Left ventricle myocardium inferior (tissue), 1 donor: ENCODE measurements around the gene DLEC1. TPM values are rescaled to one million over a fixed set of nuclear protein-coding genes. Genes with fewer than 3 reads are reported as not detected.

ENCODE experiments used
- DNase-seq: peaks from one replicate; pipeline ENCODE4 v3.0.0-alpha.2; 2020
- H3K27ac ChIP-seq: fragments of 200-600 bp; replicated peaks from 2 replicates; pipeline ENCODE4 v1.8.0; 2021
- H3K27me3 ChIP-seq: fragments of 200-600 bp; 2 replicates; pipeline ENCODE4 v1.8.0; 2021; ENCODE audit warnings: low read depth
- H3K36me3 ChIP-seq: fragments of 200-600 bp; 2 replicates; pipeline ENCODE4 v1.8.0; 2021
- H3K4me1 ChIP-seq: fragments of 200-600 bp; 2 replicates; pipeline ENCODE4 v1.8.0; 2021
- H3K4me3 ChIP-seq: fragments of 200-600 bp; 2 replicates; pipeline ENCODE4 v1.8.0; 2021; ENCODE audit warnings: mild to moderate bottlenecking, moderate library complexity
- H3K9me3 ChIP-seq: fragments of 200-600 bp; replicated peaks from 2 replicates; pipeline ENCODE4 v1.8.0; 2021
- intact Hi-C: fragments of 100-400 bp; cut with micrococcal nuclease; formaldehyde crosslinking; loops from one replicate; pipeline ENCODE4 v1.11.0; 2022
- total RNA-seq: library from RNA; stranded (reverse); fragmentation: NEBNext Ultra II Directional; extraction: Animal tissue kit (Norgen Biotek cat#: 25700); gene quantifications from one replicate; pipeline ENCODE4 v1.2.1, GENCODE V29; 2021
- TF ChIP-seq, protein P1 (sequence below): fragments of 200-600 bp; IDR thresholded peaks from 2 replicates; pipeline ENCODE4 v1.8.0; 2021; ENCODE audit warnings: antibody characterized with exemption, mild to moderate bottlenecking, borderline replicate concordance
- donor health status: DM: no; HTN: yes; CAD: no; lungs with severe emphysema.

Gene DLEC1
- total RNA-seq, 1 donor from 2014 or later = 0.08 TPM

DNA sequence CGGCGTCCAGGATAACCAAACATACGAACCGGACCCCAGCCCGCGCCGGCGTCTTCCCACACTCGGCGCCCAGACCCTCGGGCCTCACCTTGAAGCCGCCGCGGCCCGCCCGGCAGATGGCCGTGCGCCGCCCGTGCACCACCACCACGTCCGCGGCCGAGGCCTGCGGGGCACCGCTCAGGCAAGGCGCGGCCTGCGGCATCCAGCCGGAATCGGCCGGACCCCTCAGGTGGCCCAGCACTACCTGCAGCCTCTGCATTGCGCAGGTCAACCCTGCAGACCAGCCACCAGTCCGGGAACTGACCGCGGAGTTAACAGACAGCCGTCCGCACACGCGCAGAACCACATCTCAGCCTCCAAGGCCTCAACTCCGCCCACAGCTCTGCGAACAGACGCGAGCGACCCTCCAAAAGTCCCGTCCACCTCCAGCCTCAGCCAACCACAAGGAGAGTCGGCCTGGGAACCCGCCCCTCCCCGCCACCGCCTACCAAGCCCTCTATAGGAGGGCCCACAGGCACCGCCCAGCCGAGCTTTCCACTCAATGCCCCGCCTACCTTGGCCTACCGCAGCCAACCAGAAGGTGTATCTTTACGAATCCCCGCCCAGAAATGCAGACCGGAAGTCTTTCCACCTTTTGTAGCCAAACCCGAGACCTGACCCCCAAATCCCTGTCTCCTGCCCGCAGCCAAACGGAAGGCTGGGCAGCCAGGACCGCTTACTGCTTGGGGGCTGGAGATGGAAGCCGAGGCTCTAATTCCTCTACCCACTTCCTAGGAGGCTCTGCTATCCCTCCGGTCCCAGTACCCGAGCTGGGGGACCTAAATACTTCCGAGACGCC is 98.0 kb downstream of the DLEC1 start, which contains the start of gene ACAA1:
ACAA1 (minus strand) TSS at position 351 of the 838 bp plus-strand sequence; CDS start at position 259, 92 bp downstream.
- peaks cover 51% of the 10 kb centered on the region for H3K36me3 ChIP-seq
- peak within 1 kb of the TSS; percentile 98 for H3K27ac ChIP-seq
- peak; percentile 100 for DNase-seq
- H3K4me3 ChIP-seq = peak within 1 kb of the TSS; percentile 91
- intact Hi-C loops = no loop called here
- TF ChIP-seq, protein P1, sequence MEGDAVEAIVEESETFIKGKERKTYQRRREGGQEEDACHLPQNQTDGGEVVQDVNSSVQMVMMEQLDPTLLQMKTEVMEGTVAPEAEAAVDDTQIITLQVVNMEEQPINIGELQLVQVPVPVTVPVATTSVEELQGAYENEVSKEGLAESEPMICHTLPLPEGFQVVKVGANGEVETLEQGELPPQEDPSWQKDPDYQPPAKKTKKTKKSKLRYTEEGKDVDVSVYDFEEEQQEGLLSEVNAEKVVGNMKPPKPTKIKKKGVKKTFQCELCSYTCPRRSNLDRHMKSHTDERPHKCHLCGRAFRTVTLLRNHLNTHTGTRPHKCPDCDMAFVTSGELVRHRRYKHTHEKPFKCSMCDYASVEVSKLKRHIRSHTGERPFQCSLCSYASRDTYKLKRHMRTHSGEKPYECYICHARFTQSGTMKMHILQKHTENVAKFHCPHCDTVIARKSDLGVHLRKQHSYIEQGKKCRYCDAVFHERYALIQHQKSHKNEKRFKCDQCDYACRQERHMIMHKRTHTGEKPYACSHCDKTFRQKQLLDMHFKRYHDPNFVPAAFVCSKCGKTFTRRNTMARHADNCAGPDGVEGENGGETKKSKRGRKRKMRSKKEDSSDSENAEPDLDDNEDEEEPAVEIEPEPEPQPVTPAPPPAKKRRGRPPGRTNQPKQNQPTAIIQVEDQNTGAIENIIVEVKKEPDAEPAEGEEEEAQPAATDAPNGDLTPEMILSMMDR = no peak
- H3K27me3 ChIP-seq = no peaks in the 10 kb centered on the region
- H3K4me1 ChIP-seq = peaks cover 79% of the 10 kb centered on the region
- no peaks in the 10 kb centered on the region for H3K9me3 ChIP-seq

DNA sequence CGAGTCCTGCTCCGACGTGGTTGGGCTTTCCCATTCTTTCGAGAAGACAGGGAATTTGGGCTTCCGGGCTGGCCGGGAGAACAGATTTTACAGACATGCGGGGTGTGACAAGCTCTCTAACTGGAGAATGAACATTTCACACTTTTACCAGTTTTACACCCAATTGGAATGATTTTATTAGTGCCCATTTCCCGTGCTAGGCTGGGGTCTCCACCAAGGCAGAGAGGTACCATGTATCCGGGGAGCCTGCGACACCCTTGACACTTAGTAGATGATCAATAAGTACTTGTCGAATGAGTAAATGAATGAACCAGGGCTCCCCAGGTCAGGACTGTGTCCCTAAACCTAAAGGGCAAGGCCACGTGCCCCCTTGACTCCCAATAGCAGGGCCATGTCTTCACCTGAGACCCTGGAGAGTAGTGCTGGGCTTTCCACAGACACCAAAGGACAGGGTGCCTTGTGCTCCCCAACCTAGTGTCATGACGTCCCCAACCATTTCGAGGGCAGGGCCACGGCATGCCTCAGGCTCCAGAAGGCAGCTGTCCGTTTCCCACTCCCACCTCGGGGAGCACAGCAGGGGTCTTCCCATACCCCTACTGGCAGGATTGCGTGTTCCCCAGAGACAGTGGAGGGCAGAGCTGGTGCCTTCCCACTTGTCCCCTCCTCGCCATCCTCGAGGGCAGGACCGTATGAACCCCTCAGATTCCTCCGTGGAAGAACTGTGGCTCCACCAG is 98.8 kb downstream of the DLEC1 start:
- H3K4me1 ChIP-seq = peaks cover 71% of the 10 kb centered on the region
- peak overlapping the region; percentile 91 for H3K4me3 ChIP-seq
- intact Hi-C loops = no loop called here
- no peak for DNase-seq
- no peaks in the 10 kb centered on the region for H3K9me3 ChIP-seq
- TF ChIP-seq, protein P1 = no peak
- H3K36me3 ChIP-seq = peaks cover 45% of the 10 kb centered on the region
- H3K27ac ChIP-seq = peak overlapping the region; percentile 98
- H3K27me3 ChIP-seq = no peaks in the 10 kb centered on the region

GRCh38 chr3:38138349-38139190 is 99.6 kb downstream of the DLEC1 start, which contains the start of gene MYD88:
MYD88 (plus strand) TSS chr3:38138661; CDS start chr3:38138701, 40 bp downstream.
- intact Hi-C loops = no loop called here
- DNase-seq = peak; percentile 88
- H3K27me3 ChIP-seq = no peaks in the 10 kb centered on the region
- H3K4me3 ChIP-seq = peak within 1 kb of the TSS; percentile 91
- peak within 1 kb of the TSS; percentile 98 for H3K27ac ChIP-seq
- H3K9me3 ChIP-seq = no peaks in the 10 kb centered on the region
- TF ChIP-seq, protein P1 = no peak
- peaks cover 38% of the 10 kb centered on the region for H3K36me3 ChIP-seq
- H3K4me1 ChIP-seq = peaks cover 63% of the 10 kb centered on the region

DNA sequence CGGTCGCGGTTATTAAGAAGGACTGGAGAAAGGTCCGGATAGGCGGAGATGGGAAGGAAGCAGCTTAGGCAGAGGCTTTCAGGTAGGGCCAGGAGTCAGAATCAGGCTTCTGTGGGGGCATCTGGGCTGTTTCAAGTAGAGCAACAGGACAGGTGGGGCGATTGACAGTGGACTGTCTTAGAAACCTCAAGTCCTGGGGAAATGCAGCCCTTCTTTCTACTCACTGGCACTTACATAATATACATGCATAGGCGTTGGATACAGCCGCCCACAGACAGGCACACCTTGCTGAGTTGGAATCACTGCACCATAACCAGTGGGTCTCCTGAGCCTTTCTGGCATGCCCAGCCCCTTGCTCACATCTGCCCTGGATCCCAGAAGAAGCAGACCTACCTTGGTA is 100.2 kb downstream of the DLEC1 start:
- Histone ChIP-seq H3K4me3 (peak overlapping the region; percentile 91), H3K4me1 (peaks cover 57% of the 10 kb centered on the region), H3K36me3 (peaks cover 32% of the 10 kb centered on the region), H3K9me3 (no peaks in the 10 kb centered on the region), H3K27me3 (no peaks in the 10 kb centered on the region), H3K27ac (peak overlapping the region; percentile 98)
- DNase-seq = no peak
- TF ChIP-seq, protein P1 = no peak
- intact Hi-C loops = no loop called here

- TF ChIP-seq, protein P1 = no peak
- intact Hi-C loops = no loop called here
- Histone ChIP-seq H3K4me3 (peak overlapping the region; percentile 91), H3K36me3 (peaks cover 28% of the 10 kb centered on the region), H3K27ac (no peak overlapping the region), H3K4me1 (peaks cover 53% of the 10 kb centered on the region), H3K9me3 (no peaks in the 10 kb centered on the region), H3K27me3 (no peaks in the 10 kb centered on the region)
- DNase-seq = no peak
These were observed 100.6 kb downstream of the DLEC1 start for GRCh38 chr3:38139652-38140051.
